ENCODE measurements around the gene PTPRQ. TPM values are rescaled to one million over a fixed set of nuclear protein-coding genes. Genes with fewer than 3 reads are reported as not detected.

The PTPRQ gene
- polyA plus RNA-seq, 4 donors, result not detected

- DNase-seq, result no peak
- H3K27me3 ChIP-seq (ENCODE audit: control insufficient read depth in 3 of 3, insufficient read depth in 3 of 3, low read length in 3 of 3), result no peaks in the 10 kb centered on the region
- no peak overlapping the region for H3K4me3 ChIP-seq (ENCODE audit: low read depth in 1 of 3, low read length in 3 of 3)
- no peaks in the 10 kb centered on the region for H3K4me1 ChIP-seq (ENCODE audit: control insufficient read depth in 3 of 3, insufficient read depth in 2 of 3, low read depth in 1 of 3, low read length in 2 of 3)
- no peaks in the 10 kb centered on the region for H3K36me3 ChIP-seq (ENCODE audit: control insufficient read depth in 3 of 3, insufficient read depth in 2 of 3, low read depth in 1 of 3, low read length in 3 of 3)
- no peaks in the 10 kb centered on the region for H3K9me3 ChIP-seq (ENCODE audit: control insufficient read depth in 2 of 2, insufficient read depth in 1 of 2, low read depth in 1 of 2, low read length in 1 of 2)
- 60 to 70% (median 63%) methylated on average over 2 of the region's 2 CpGs for WGBS, 3 donors
- FAIRE-seq, result no peak
- H3K27ac ChIP-seq (ENCODE audit: low read depth in 1 of 3, low read length in 2 of 3), result no peak overlapping the region
Observed at GRCh38 chr12:80701388-80701787, 257.4 kb downstream of the PTPRQ start.

DNA sequence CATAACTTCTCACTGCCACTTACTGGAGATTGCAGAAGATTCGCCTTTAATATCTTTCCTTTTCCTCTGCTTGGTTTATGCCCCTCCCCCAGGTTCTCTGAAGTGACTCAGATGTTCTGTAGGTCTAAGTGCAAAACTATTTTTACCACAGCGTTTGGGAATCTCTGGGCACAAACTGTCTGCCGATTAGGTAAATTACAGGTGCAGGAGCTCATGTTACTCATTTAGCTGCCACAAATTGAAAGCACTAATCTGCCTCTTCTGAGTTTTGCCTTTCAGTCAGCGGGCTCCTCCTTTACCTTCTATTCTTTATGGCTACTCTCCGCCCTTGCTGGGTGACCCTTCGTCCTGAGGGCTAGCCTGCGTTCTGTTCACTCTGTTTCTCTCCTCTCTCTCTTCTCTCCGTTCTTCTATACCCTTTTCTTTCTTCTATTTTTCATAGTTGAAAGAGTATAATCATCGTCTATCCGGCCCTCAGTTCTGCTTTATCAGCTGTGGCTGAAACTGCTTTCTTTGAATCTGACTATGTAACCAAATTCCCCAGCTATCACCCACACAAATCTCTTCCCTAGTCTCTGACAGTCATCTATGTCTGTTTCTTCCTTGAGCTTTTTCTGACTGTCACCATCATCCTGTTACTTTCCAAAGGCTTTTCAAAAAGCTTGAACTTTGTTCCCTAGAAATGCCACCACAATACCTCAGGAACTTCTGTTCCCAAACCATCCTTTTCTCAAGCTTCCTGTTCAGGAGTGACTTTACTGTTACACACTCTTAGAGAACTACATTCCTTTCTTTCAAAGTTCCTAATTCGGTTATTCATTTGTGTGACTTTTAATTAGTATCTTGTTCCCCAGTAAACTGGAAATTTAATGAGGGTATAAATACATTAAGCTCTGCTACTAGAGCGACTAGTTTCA lies 259.1 kb downstream of the PTPRQ start:
- no peak for FAIRE-seq
- no peak overlapping the region for H3K27ac ChIP-seq (ENCODE audit: low read depth in 1 of 3, low read length in 2 of 3)

DNA sequence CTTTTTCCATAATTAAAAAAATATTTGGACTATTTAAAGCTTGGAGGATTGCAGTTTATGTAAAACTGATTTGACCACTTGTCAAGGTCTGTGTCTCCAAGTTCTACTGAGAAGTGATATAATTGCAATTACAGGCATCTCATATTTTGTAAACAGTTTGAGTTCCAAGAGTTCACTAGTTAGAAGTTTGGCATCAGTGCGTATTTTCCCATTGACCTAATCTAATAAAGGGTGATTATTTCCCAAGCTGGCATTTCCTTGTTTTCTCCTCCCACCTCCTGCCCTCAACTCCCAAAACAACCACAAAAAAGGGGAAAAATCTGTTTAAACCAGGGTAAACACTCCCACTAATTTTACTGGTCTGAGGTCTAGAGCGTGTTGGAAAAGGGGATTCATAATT lies 260.4 kb downstream of the PTPRQ start:
- no peak overlapping the region for H3K4me3 ChIP-seq (ENCODE audit: low read depth in 1 of 3, low read length in 3 of 3)
- FAIRE-seq (no peak), DNase-seq (no peak)
- peaks cover 0 to 24% (median 8%) of the 10 kb centered on the region in 3 donors for H3K27me3 ChIP-seq (ENCODE audit: control insufficient read depth in 3 of 3, insufficient read depth in 3 of 3, low read length in 3 of 3)
- H3K27ac ChIP-seq (ENCODE audit: low read depth in 1 of 3, low read length in 2 of 3), result no peak overlapping the region
- H3K9me3 ChIP-seq (ENCODE audit: control insufficient read depth in 2 of 2, insufficient read depth in 1 of 2, low read depth in 1 of 2, low read length in 1 of 2), result no peaks in the 10 kb centered on the region
- no peaks in the 10 kb centered on the region for H3K36me3 ChIP-seq (ENCODE audit: control insufficient read depth in 3 of 3, insufficient read depth in 2 of 3, low read depth in 1 of 3, low read length in 3 of 3)
- no peaks in the 10 kb centered on the region for H3K4me1 ChIP-seq (ENCODE audit: control insufficient read depth in 3 of 3, insufficient read depth in 2 of 3, low read depth in 1 of 3, low read length in 2 of 3)
- 76 to 84% (median 78%) methylated on average over 2 of the region's 2 CpGs for WGBS, 3 donors

More for the DNA sequence above, 259.1 kb downstream of the PTPRQ start:
- Histone ChIP-seq H3K4me1 (ENCODE audit: control insufficient read depth in 3 of 3, insufficient read depth in 2 of 3, low read depth in 1 of 3, low read length in 2 of 3) (no peaks in the 10 kb centered on the region), H3K27me3 (ENCODE audit: control insufficient read depth in 3 of 3, insufficient read depth in 3 of 3, low read length in 3 of 3) (peaks cover 0 to 14% (median 5%) of the 10 kb centered on the region in 3 donors), H3K4me3 (ENCODE audit: low read depth in 1 of 3, low read length in 3 of 3) (peak overlapping the region in 1 of 3 donors; percentile 8), H3K36me3 (ENCODE audit: control insufficient read depth in 3 of 3, insufficient read depth in 2 of 3, low read depth in 1 of 3, low read length in 3 of 3) (no peaks in the 10 kb centered on the region), H3K9me3 (ENCODE audit: control insufficient read depth in 2 of 2, insufficient read depth in 1 of 2, low read depth in 1 of 2, low read length in 1 of 2) (no peaks in the 10 kb centered on the region)
- peak in 1 of 2 donors; percentile 16 for DNase-seq
- WGBS, 3 donors, result 29 to 46% (median 35%) methylated on average over 12 of the region's 12 CpGs

DNA sequence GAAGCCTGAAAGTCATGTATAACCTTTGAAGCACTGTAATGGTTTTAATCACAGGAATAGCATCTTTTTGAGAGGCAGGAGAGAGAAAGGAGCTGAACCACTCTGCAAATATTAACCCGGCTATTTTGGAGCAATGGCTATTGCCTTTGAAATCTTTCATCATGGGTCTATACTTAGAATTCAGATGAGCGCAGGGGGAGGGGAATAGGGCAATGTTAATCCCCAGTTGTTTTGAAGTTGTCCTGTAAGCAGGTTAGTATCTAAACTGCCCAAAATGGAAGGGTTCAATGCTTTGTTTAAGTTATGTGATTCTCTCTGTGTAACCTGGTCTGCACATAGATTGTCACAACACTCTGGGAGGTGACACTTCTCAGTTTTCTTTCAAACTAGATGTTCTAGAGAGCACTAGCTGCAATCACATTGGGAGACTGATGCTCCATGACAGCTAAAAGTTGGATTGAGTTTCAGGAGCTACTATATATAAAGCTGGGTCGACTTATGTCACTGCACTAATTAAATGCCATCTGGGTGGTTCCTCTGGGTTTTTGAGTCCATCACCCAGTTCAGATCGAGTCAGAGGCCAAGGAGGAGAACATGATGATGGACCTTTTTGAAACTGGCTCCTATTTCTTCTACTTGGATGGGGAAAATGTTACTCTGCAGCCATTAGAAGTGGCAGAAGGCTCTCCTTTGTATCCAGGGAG lies 263.2 kb downstream of the PTPRQ start, which contains the start of gene MYF6:
MYF6 (plus strand) TSS at position 509 of the 704 bp plus-strand sequence; CDS start at position 595, 86 bp downstream.
- 56 to 75% (median 64%) methylated on average over 4 of the region's 4 CpGs for WGBS, 3 donors
- no peak for DNase-seq
- H3K27ac ChIP-seq (ENCODE audit: low read depth in 1 of 3, low read length in 2 of 3), result no peak within 1 kb of the TSS
- H3K36me3 ChIP-seq (ENCODE audit: control insufficient read depth in 3 of 3, insufficient read depth in 2 of 3, low read depth in 1 of 3, low read length in 3 of 3), result no peaks in the 10 kb centered on the region
- H3K9me3 ChIP-seq (ENCODE audit: control insufficient read depth in 2 of 2, insufficient read depth in 1 of 2, low read depth in 1 of 2, low read length in 1 of 2), result no peaks in the 10 kb centered on the region
- FAIRE-seq, result no peak
- H3K4me3 ChIP-seq (ENCODE audit: low read depth in 1 of 3, low read length in 3 of 3), result no peak within 1 kb of the TSS
- H3K4me1 ChIP-seq (ENCODE audit: control insufficient read depth in 3 of 3, insufficient read depth in 2 of 3, low read depth in 1 of 3, low read length in 2 of 3), result no peaks in the 10 kb centered on the region
- H3K27me3 ChIP-seq (ENCODE audit: control insufficient read depth in 3 of 3, insufficient read depth in 3 of 3, low read length in 3 of 3), result peaks cover 0 to 41% (median 11%) of the 10 kb centered on the region in 3 donors

DNA sequence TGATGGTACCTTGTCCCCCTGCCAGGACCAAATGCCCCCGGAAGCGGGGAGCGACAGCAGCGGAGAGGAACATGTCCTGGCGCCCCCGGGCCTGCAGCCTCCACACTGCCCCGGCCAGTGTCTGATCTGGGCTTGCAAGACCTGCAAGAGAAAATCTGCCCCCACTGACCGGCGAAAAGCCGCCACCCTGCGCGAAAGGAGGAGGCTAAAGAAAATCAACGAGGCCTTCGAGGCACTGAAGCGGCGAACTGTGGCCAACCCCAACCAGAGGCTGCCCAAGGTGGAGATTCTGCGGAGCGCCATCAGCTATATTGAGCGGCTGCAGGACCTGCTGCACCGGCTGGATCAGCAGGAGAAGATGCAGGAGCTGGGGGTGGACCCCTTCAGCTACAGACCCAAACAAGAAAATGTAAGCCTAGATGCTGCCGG lies 263.8 kb downstream of the PTPRQ start:
- Histone ChIP-seq H3K36me3 (ENCODE audit: control insufficient read depth in 3 of 3, insufficient read depth in 2 of 3, low read depth in 1 of 3, low read length in 3 of 3) (no peaks in the 10 kb centered on the region), H3K9me3 (ENCODE audit: control insufficient read depth in 2 of 2, insufficient read depth in 1 of 2, low read depth in 1 of 2, low read length in 1 of 2) (no peaks in the 10 kb centered on the region), H3K27ac (ENCODE audit: low read depth in 1 of 3, low read length in 2 of 3) (no peak overlapping the region), H3K27me3 (ENCODE audit: control insufficient read depth in 3 of 3, insufficient read depth in 3 of 3, low read length in 3 of 3) (peaks cover 0 to 43% (median 11%) of the 10 kb centered on the region in 3 donors), H3K4me3 (ENCODE audit: low read depth in 1 of 3, low read length in 3 of 3) (no peak overlapping the region), H3K4me1 (ENCODE audit: control insufficient read depth in 3 of 3, insufficient read depth in 2 of 3, low read depth in 1 of 3, low read length in 2 of 3) (no peaks in the 10 kb centered on the region)
- no peak for DNase-seq
- WGBS, 3 donors, result 36 to 67% (median 58%) methylated on average over 18 to 21 of the region's 21 CpGs
- no peak for FAIRE-seq

DNA sequence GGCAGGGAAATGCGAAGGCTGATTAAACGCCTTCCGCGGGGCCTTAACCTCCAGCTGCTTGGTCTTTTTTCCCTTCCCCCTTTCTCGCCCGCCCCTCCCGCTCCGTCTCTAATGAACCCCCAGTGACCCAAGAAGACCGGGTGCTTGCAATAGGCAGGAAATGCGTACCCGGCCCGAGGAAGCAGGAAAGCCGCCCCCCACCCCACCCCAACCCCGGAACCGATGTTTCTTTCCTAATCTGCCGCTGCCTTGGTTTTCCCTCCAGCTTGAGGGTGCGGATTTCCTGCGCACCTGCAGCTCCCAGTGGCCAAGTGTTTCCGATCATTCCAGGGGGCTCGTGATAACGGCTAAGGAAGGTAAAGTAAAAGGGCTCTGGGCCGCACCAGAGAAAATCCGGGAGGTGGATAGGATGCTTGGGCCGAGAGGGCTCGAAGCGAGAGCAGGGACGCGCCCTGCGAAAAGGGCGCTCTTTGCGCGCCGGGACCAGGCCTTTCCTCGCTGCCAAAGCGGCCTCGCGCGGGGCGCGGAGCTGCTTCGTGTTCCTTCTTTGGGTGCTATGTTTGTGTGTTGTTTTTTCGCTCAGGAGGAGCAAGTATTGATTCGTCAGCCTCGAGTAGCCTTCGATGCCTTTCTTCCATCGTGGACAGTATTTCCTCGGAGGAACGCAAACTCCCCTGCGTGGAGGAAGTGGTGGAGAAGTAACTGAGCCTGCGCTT lies 264.4 kb downstream of the PTPRQ start:
- no peaks in the 10 kb centered on the region for H3K4me1 ChIP-seq (ENCODE audit: control insufficient read depth in 3 of 3, insufficient read depth in 2 of 3, low read depth in 1 of 3, low read length in 2 of 3)
- WGBS, 3 donors, result 8 to 29% (median 24%) methylated on average over 50 of the region's 50 CpGs
- H3K9me3 ChIP-seq (ENCODE audit: control insufficient read depth in 2 of 2, insufficient read depth in 1 of 2, low read depth in 1 of 2, low read length in 1 of 2), result no peaks in the 10 kb centered on the region
- peaks cover 0 to 46% (median 11%) of the 10 kb centered on the region in 3 donors for H3K27me3 ChIP-seq (ENCODE audit: control insufficient read depth in 3 of 3, insufficient read depth in 3 of 3, low read length in 3 of 3)
- H3K36me3 ChIP-seq (ENCODE audit: control insufficient read depth in 3 of 3, insufficient read depth in 2 of 3, low read depth in 1 of 3, low read length in 3 of 3), result no peaks in the 10 kb centered on the region
- FAIRE-seq (no peak), DNase-seq (peak in 1 of 2 donors; percentile 16)
- no peak overlapping the region for H3K27ac ChIP-seq (ENCODE audit: low read depth in 1 of 3, low read length in 2 of 3)
- H3K4me3 ChIP-seq (ENCODE audit: low read depth in 1 of 3, low read length in 3 of 3), result no peak overlapping the region

- peaks cover 0 to 51% (median 11%) of the 10 kb centered on the region in 3 donors for H3K27me3 ChIP-seq (ENCODE audit: control insufficient read depth in 3 of 3, insufficient read depth in 3 of 3, low read length in 3 of 3)
- H3K36me3 ChIP-seq (ENCODE audit: control insufficient read depth in 3 of 3, insufficient read depth in 2 of 3, low read depth in 1 of 3, low read length in 3 of 3), result no peaks in the 10 kb centered on the region
- H3K27ac ChIP-seq (ENCODE audit: low read depth in 1 of 3, low read length in 2 of 3), result no peak overlapping the region
- no peak overlapping the region for H3K4me3 ChIP-seq (ENCODE audit: low read depth in 1 of 3, low read length in 3 of 3)
- no peaks in the 10 kb centered on the region for H3K4me1 ChIP-seq (ENCODE audit: control insufficient read depth in 3 of 3, insufficient read depth in 2 of 3, low read depth in 1 of 3, low read length in 2 of 3)
- DNase-seq (no peak), FAIRE-seq (no peak)
- no peaks in the 10 kb centered on the region for H3K9me3 ChIP-seq (ENCODE audit: control insufficient read depth in 2 of 2, insufficient read depth in 1 of 2, low read depth in 1 of 2, low read length in 1 of 2)
- 42 to 66% (median 56%) methylated on average over 10 of the region's 10 CpGs for WGBS, 3 donors
Observed at GRCh38 chr12:80708975-80709328, 264.9 kb downstream of the PTPRQ start.

Data from small intestine (tissue), 7 donors.